Activated CD8-positive, alpha-beta T cell treated with anti-CD3 and anti-CD28 coated beads, Interleukin-2, amount 10 ng/mL, durations not matched to agents 7 days and 5 days (primary cell): Measurements from ENCODE around the gene RERE. TPM values are rescaled to one million over a fixed set of nuclear protein-coding genes. Genes with fewer than 3 reads are reported as not detected.
"Not testable (repeated sequence)": the region's sequence is repeated elsewhere in the genome, so short reads cannot be mapped to it uniquely, and the experiment has no call there.

Experiments
- ATAC-seq: fragments of 150-1000 bp; cut with Tn5 transposase; one replicate; pipeline ENCODE4 v1.10.0; 2021; ENCODE audit warnings: moderate library complexity
- CTCF ChIA-PET: fragments of 350-600 bp; sonication (Branson Sonifier 250); formaldehyde crosslinking; loops from one replicate; lab custom pipeline; 2021; ENCODE audit warnings: antibody characterized with exemption; lab: Charles Lee
- POLR2A ChIA-PET: fragments of 350-600 bp; sonication (Branson Sonifier 250); formaldehyde crosslinking; loops from one replicate; lab custom pipeline; 2021; ENCODE audit warnings: antibody characterized with exemption; lab: Charles Lee
- DNase-seq: peaks from one replicate; pipeline ENCODE4 v3.0.0-alpha.2; 2020
- H3K27ac Mint-ChIP-seq: one replicate; pipeline ENCODE4 v1.8.0; 2021; ENCODE audit warnings: mild to moderate bottlenecking, mixed read lengths
- H3K27me3 Mint-ChIP-seq: one replicate; pipeline ENCODE4 v1.8.0; 2021; ENCODE audit warnings: low read depth, mixed read lengths
- H3K36me3 Mint-ChIP-seq: one replicate; pipeline ENCODE4 v1.8.0; 2021; ENCODE audit warnings: low read depth, mixed read lengths
- H3K4me1 Mint-ChIP-seq: one replicate; pipeline ENCODE4 v1.8.0; 2021; ENCODE audit warnings: low read depth, mixed read lengths
- H3K4me3 Mint-ChIP-seq: one replicate; pipeline ENCODE4 v1.8.0; 2021; ENCODE audit warnings: mild to moderate bottlenecking, mixed read lengths
- H3K9me3 Mint-ChIP-seq: one replicate; pipeline ENCODE4 v1.8.0; 2022; ENCODE audit warnings: mixed read lengths; ENCODE audit not compliant: insufficient read depth
- total RNA-seq, 2 experiments: library from RNA; stranded (reverse); gene quantifications; one replicate each; pipeline ENCODE4 v1.2.3, GENCODE V29; 2021

The RERE gene
- total RNA-seq, 2 experiments from 2014 or later, result 37.4 to 44.7 TPM

- Mint-ChIP-seq H3K36me3 (peaks cover 8% of the 10 kb centered on the region), H3K4me3 (no peak overlapping the region), H3K9me3 (no peaks in the 10 kb centered on the region), H3K27me3 (peaks cover 11% of the 10 kb centered on the region), H3K4me1 (peaks cover 41% of the 10 kb centered on the region), H3K27ac (no peak overlapping the region)
- DNase-seq, result no peak
- ChIA-PET CTCF (interaction anchor here (1.3 to 2.6 kb wide), 5 partner anchors 11 to 138 kb away, joined by 3 to 20 read pairs (median 11); no protein-coding TSS in a partner anchor), POLR2A (interaction anchor here (1.5 kb wide), 1 partner anchor 9 kb away, joined by 3 read pairs; no protein-coding TSS in a partner anchor)
- no peak for ATAC-seq
Measured at GRCh38 chr1:8699679-8700078, 117.8 kb downstream of the RERE start.

GRCh38 chr1:8698937-8699447 lies 118.4 kb downstream of the RERE start:
- peaks cover 41% of the 10 kb centered on the region for H3K4me1 Mint-ChIP-seq
- no peak overlapping the region for H3K4me3 Mint-ChIP-seq
- no peak overlapping the region for H3K27ac Mint-ChIP-seq
- no peaks in the 10 kb centered on the region for H3K9me3 Mint-ChIP-seq
- ChIA-PET POLR2A (no interaction called here), CTCF (interaction anchor here (1.2 to 3.2 kb wide), 4 partner anchors 10 to 30 kb away, joined by 3 to 12 read pairs (median 3); no protein-coding TSS in a partner anchor)
- no peak for DNase-seq
- ATAC-seq, result no peak
- peaks cover 8% of the 10 kb centered on the region for H3K36me3 Mint-ChIP-seq
- H3K27me3 Mint-ChIP-seq, result peaks cover 6% of the 10 kb centered on the region

GRCh38 chr1:8698012-8698630 lies 119.3 kb downstream of the RERE start:
- CTCF ChIA-PET, result interaction anchor here (0.7 to 3.2 kb wide), 4 partner anchors 13 to 307 kb away, joined by 3 to 12 read pairs (median 3); no protein-coding TSS in a partner anchor
- POLR2A ChIA-PET, result interaction anchor here (0.6 kb wide), 1 partner anchor 225 kb away, joined by 3 read pairs; no protein-coding TSS in a partner anchor
- H3K27ac Mint-ChIP-seq, result no peak overlapping the region
- ATAC-seq (no peak), DNase-seq (no peak)
- no peaks in the 10 kb centered on the region for H3K27me3 Mint-ChIP-seq
- H3K36me3 Mint-ChIP-seq, result peaks cover 8% of the 10 kb centered on the region
- no peaks in the 10 kb centered on the region for H3K9me3 Mint-ChIP-seq
- H3K4me3 Mint-ChIP-seq, result no peak overlapping the region
- peaks cover 35% of the 10 kb centered on the region for H3K4me1 Mint-ChIP-seq

- POLR2A ChIA-PET, H3K27me3 Mint-ChIP-seq, DNase-seq, H3K9me3 Mint-ChIP-seq, ATAC-seq, H3K4me3 Mint-ChIP-seq, H3K27ac Mint-ChIP-seq, H3K36me3 Mint-ChIP-seq: not testable (repeated sequence)
- CTCF ChIA-PET, result interaction anchor here (0.7 to 1.0 kb wide), 2 partner anchors 24 to 54 kb away, joined by 3 read pairs; no protein-coding TSS in a partner anchor
- peaks cover 14% of the 10 kb centered on the region for H3K4me1 Mint-ChIP-seq
Measured at GRCh38 chr1:8695442-8695841, 122.0 kb downstream of the RERE start.

GRCh38 chr1:8693107-8693506 lies 124.3 kb downstream of the RERE start:
- H3K36me3 Mint-ChIP-seq, result peaks cover 11% of the 10 kb centered on the region
- H3K27me3 Mint-ChIP-seq, result no peaks in the 10 kb centered on the region
- peaks cover 2% of the 10 kb centered on the region for H3K4me1 Mint-ChIP-seq
- ATAC-seq, result no peak
- H3K9me3 Mint-ChIP-seq, result peaks cover 5% of the 10 kb centered on the region
- H3K27ac Mint-ChIP-seq, result no peak overlapping the region
- ChIA-PET POLR2A (interaction anchor here (0.6 kb wide), 1 partner anchor 8 kb away, joined by 3 read pairs; no protein-coding TSS in a partner anchor), CTCF (interaction anchor here (1.4 kb wide), 1 partner anchor 9 kb away, joined by 4 read pairs; no protein-coding TSS in a partner anchor)
- H3K4me3 Mint-ChIP-seq, result no peak overlapping the region
- no peak for DNase-seq

- CTCF ChIA-PET, result interaction anchor here (1.0 to 1.1 kb wide), 2 partner anchors 9 to 130 kb away, joined by 4 to 5 read pairs; no protein-coding TSS in a partner anchor
- H3K36me3 Mint-ChIP-seq, result peaks cover 11% of the 10 kb centered on the region
- DNase-seq (no peak), ATAC-seq (no peak)
- H3K27me3 Mint-ChIP-seq, result no peaks in the 10 kb centered on the region
- peaks cover 5% of the 10 kb centered on the region for H3K9me3 Mint-ChIP-seq
- H3K4me3 Mint-ChIP-seq, result no peak overlapping the region
- H3K27ac Mint-ChIP-seq, result no peak overlapping the region
- peaks cover 11% of the 10 kb centered on the region for H3K4me1 Mint-ChIP-seq
- POLR2A ChIA-PET, result no interaction called here
Measured at GRCh38 chr1:8691662-8692061, 125.8 kb downstream of the RERE start.

- ATAC-seq (no peak), DNase-seq (no peak)
- Mint-ChIP-seq H3K36me3 (peaks cover 11% of the 10 kb centered on the region), H3K27ac (no peak overlapping the region), H3K4me3 (no peak overlapping the region), H3K4me1 (peaks cover 15% of the 10 kb centered on the region), H3K27me3 (no peaks in the 10 kb centered on the region), H3K9me3 (peaks cover 5% of the 10 kb centered on the region)
- CTCF ChIA-PET, result interaction anchor here (0.7 to 2.0 kb wide), 3 partner anchors 12 to 34 kb away, joined by 3 to 8 read pairs (median 3); no protein-coding TSS in a partner anchor
- POLR2A ChIA-PET, result interaction anchor here (1.2 kb wide), 1 partner anchor 10 kb away, joined by 3 read pairs; no protein-coding TSS in a partner anchor
Measured at GRCh38 chr1:8690253-8690525, 127.3 kb downstream of the RERE start.

GRCh38 chr1:8689431-8690252 lies 127.8 kb downstream of the RERE start:
- peaks cover 13% of the 10 kb centered on the region for H3K36me3 Mint-ChIP-seq
- ATAC-seq, result no peak
- H3K27me3 Mint-ChIP-seq, result no peaks in the 10 kb centered on the region
- no peak overlapping the region for H3K27ac Mint-ChIP-seq
- peaks cover 19% of the 10 kb centered on the region for H3K4me1 Mint-ChIP-seq
- ChIA-PET CTCF (interaction anchor here (1.2 to 2.0 kb wide), 2 partner anchors 19 to 128 kb away, joined by 3 to 8 read pairs; no protein-coding TSS in a partner anchor), POLR2A (no interaction called here)
- DNase-seq, result no peak
- H3K9me3 Mint-ChIP-seq, result peaks cover 5% of the 10 kb centered on the region
- no peak overlapping the region for H3K4me3 Mint-ChIP-seq

- H3K27ac Mint-ChIP-seq, result no peak overlapping the region
- POLR2A ChIA-PET, result interaction anchor here (0.6 kb wide), 1 partner anchor 936 kb away, joined by 3 read pairs; no protein-coding TSS in a partner anchor
- H3K4me3 Mint-ChIP-seq, result no peak overlapping the region
Measured at GRCh38 chr1:8687538-8687937, 129.9 kb downstream of the RERE start.

GRCh38 chr1:8687039-8687438 lies 130.4 kb downstream of the RERE start:
- ChIA-PET CTCF (interaction anchor here (1.0 to 1.7 kb wide), 5 partner anchors 15 to 162 kb away, joined by 3 to 7 read pairs (median 4); no protein-coding TSS in a partner anchor), POLR2A (interaction anchor here (0.6 kb wide), 1 partner anchor 936 kb away, joined by 3 read pairs; no protein-coding TSS in a partner anchor)
- Mint-ChIP-seq H3K27ac (no peak overlapping the region), H3K27me3 (no peaks in the 10 kb centered on the region), H3K36me3 (peaks cover 14% of the 10 kb centered on the region), H3K4me3 (no peak overlapping the region), H3K9me3 (peaks cover 5% of the 10 kb centered on the region), H3K4me1 (peaks cover 34% of the 10 kb centered on the region)
- no peak for DNase-seq
- no peak for ATAC-seq

More at GRCh38 chr1:8687538-8687937, 129.9 kb downstream of the RERE start:
- Mint-ChIP-seq H3K36me3 (peaks cover 14% of the 10 kb centered on the region), H3K9me3 (peaks cover 5% of the 10 kb centered on the region), H3K27me3 (no peaks in the 10 kb centered on the region), H3K4me1 (peaks cover 29% of the 10 kb centered on the region)
- ATAC-seq, result no peak
- CTCF ChIA-PET, result interaction anchor here (1.0 to 1.7 kb wide), 5 partner anchors 16 to 162 kb away, joined by 3 to 7 read pairs (median 4); no protein-coding TSS in a partner anchor
- DNase-seq, result no peak

- ChIA-PET CTCF (interaction anchor here (0.7 to 1.4 kb wide), 5 partner anchors 13 to 164 kb away, joined by 3 to 8 read pairs (median 3); no protein-coding TSS in a partner anchor), POLR2A (interaction anchor here (1.1 to 1.3 kb wide), 2 partner anchors 16 to 18 kb away, joined by 4 read pairs; no protein-coding TSS in a partner anchor)
- no peak overlapping the region for H3K27ac Mint-ChIP-seq
- H3K36me3 Mint-ChIP-seq, result peaks cover 14% of the 10 kb centered on the region
- H3K4me3 Mint-ChIP-seq, result no peak overlapping the region
- peaks cover 5% of the 10 kb centered on the region for H3K9me3 Mint-ChIP-seq
- peaks cover 40% of the 10 kb centered on the region for H3K4me1 Mint-ChIP-seq
- H3K27me3 Mint-ChIP-seq, result no peaks in the 10 kb centered on the region
- no peak for ATAC-seq
- no peak for DNase-seq
Measured at GRCh38 chr1:8685463-8685862, 132.0 kb downstream of the RERE start.
